A673 (cell line): ENCODE measurements around the gene CELA2B. TPM values are rescaled to one million over a fixed set of nuclear protein-coding genes. Genes with fewer than 3 reads are reported as not detected.

Experiments used
- BruUV-seq: library from RNA; stranded (reverse); fragments of 400-500 nt; replicated peaks from 2 replicates; lab custom pipeline; 2021; lab: Mats Ljungman, UMichigan
- CTCF ChIA-PET: fragments of 300-600 bp; sonication (Branson Sonifier 250); formaldehyde crosslinking; loops from one replicate; lab custom pipeline; 2022; ENCODE audit warnings: antibody characterized with exemption; lab: Charles Lee
- POLR2A ChIA-PET: fragments of 300-600 bp; sonication (Branson Sonifier 250); formaldehyde crosslinking; loops from one replicate; lab custom pipeline; 2022; ENCODE audit warnings: antibody characterized with exemption; ENCODE audit not compliant: low non-redundant PET; lab: Charles Lee
- DNase-seq: peaks from one replicate; pipeline ENCODE4 v3.0.0-alpha.2; 2015; ENCODE audit warnings: low spot score
- H3K27ac ChIP-seq: fragments of 200-600 bp; sonication (generic); 2 replicates; pipeline ENCODE4 v1.5.1; 2016; ENCODE audit warnings: mixed run types, low read depth, mild to moderate bottlenecking, mixed read lengths, antibody characterized with exemption, low read length; ENCODE audit not compliant: poor library complexity, severe bottlenecking
- H3K27me3 ChIP-seq: fragments of 200-600 bp; sonication (generic); replicated peaks from 2 replicates; pipeline ENCODE4 v1.6.1; 2017; ENCODE audit warnings: mixed run types, low read depth, mild to moderate bottlenecking, mixed read lengths, antibody characterized with exemption, low read length; ENCODE audit not compliant: insufficient read depth, poor library complexity
- H3K36me3 ChIP-seq: fragments of 200-600 bp; sonication (generic); 2 replicates; pipeline ENCODE4 v1.6.1; 2016; ENCODE audit warnings: mixed run types, mild to moderate bottlenecking, mixed read lengths, antibody characterized with exemption, low read length; ENCODE audit not compliant: insufficient read depth, poor library complexity, severe bottlenecking
- H3K4me1 ChIP-seq: fragments of 200-600 bp; sonication (generic); 2 replicates; pipeline ENCODE4 v1.6.1; 2017; ENCODE audit warnings: mixed run types, mild to moderate bottlenecking, mixed read lengths, antibody characterized with exemption, low read length; ENCODE audit not compliant: insufficient read depth, poor library complexity, severe bottlenecking
- H3K4me3 ChIP-seq: fragments of 200-600 bp; sonication (generic); 2 replicates; pipeline ENCODE4 v1.5.1; 2016; ENCODE audit warnings: low read depth, mixed run types, mild to moderate bottlenecking, mixed read lengths, low read length; ENCODE audit not compliant: poor library complexity, severe bottlenecking
- H3K9me3 ChIP-seq: fragments of 200-600 bp; sonication (generic); 2 replicates; pipeline ENCODE4 v1.6.1; 2016; ENCODE audit warnings: mixed run types, low read depth, mild to moderate bottlenecking, mixed read lengths, antibody characterized with exemption, low read length; ENCODE audit not compliant: poor library complexity, severe bottlenecking
- EZH2 ChIP-seq: fragments of 200-600 bp; sonication (generic); IDR thresholded peaks from 2 replicates; pipeline ENCODE4 v1.6.1; 2017; ENCODE audit warnings: borderline replicate concordance, low read depth, mild to moderate bottlenecking, mixed read lengths, antibody characterized with exemption, low read length; ENCODE audit not compliant: poor library complexity, severe bottlenecking
- intact Hi-C: fragments of 100-400 bp; cut with micrococcal nuclease; formaldehyde crosslinking; loops from one replicate; pipeline ENCODE4 v1.10.0; 2022; ENCODE audit not compliant: unreplicated experiment
- total RNA-seq: library from RNA; stranded (reverse); gene quantifications from 2 replicates; pipeline ENCODE4 v1.2.3, GENCODE V29; 2021
- TF ChIP-seq, protein P1 (sequence below): fragments of 300-800, 200-600 bp; sonication (generic); conservative IDR thresholded peaks from 2 replicates; pipeline ENCODE4 v1.5.1; 2017; ENCODE audit warnings: low read depth, mild to moderate bottlenecking, antibody characterized with exemption, low read length, moderate library complexity, mixed read lengths

Gene CELA2B
- total RNA-seq, 1 experiment from 2014 or later, result not detected

DNA sequence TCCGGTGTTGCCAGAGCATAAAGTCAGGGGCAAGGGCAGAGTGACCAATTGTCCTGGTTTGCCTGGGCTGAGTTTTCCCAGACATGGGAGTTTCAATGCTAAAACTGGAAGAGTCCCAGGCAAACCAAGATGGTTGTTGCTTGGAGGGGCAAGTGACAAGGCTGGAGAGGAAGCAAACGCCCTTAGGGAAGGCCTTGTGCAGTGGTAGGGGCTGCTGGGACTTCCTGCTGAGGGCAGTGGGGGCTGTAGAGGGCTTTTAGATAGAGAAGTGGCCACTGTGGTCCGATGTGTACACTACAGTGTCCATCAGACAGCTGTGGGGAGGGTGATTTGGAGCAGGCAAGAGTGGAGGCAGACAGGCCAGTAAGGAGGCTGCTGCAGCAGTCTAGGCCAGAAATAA, 26.3 kb upstream of the CELA2B start:
- CTCF ChIA-PET, result no interaction called here
- TF ChIP-seq, protein P1, sequence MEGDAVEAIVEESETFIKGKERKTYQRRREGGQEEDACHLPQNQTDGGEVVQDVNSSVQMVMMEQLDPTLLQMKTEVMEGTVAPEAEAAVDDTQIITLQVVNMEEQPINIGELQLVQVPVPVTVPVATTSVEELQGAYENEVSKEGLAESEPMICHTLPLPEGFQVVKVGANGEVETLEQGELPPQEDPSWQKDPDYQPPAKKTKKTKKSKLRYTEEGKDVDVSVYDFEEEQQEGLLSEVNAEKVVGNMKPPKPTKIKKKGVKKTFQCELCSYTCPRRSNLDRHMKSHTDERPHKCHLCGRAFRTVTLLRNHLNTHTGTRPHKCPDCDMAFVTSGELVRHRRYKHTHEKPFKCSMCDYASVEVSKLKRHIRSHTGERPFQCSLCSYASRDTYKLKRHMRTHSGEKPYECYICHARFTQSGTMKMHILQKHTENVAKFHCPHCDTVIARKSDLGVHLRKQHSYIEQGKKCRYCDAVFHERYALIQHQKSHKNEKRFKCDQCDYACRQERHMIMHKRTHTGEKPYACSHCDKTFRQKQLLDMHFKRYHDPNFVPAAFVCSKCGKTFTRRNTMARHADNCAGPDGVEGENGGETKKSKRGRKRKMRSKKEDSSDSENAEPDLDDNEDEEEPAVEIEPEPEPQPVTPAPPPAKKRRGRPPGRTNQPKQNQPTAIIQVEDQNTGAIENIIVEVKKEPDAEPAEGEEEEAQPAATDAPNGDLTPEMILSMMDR, result no peak
- no peak for TF ChIP-seq EZH2
- no peak for DNase-seq
- no peak overlapping the region for H3K27ac ChIP-seq
- intact Hi-C loops, result no loop called here
- no peaks in the 10 kb centered on the region for H3K27me3 ChIP-seq
- POLR2A ChIA-PET, result no interaction called here
- H3K4me1 ChIP-seq, result no peaks in the 10 kb centered on the region
- no peaks in the 10 kb centered on the region for H3K36me3 ChIP-seq
- no peaks in the 10 kb centered on the region for H3K9me3 ChIP-seq
- H3K4me3 ChIP-seq, result no peak overlapping the region
- BruUV-seq, result no TSS peak

DNA sequence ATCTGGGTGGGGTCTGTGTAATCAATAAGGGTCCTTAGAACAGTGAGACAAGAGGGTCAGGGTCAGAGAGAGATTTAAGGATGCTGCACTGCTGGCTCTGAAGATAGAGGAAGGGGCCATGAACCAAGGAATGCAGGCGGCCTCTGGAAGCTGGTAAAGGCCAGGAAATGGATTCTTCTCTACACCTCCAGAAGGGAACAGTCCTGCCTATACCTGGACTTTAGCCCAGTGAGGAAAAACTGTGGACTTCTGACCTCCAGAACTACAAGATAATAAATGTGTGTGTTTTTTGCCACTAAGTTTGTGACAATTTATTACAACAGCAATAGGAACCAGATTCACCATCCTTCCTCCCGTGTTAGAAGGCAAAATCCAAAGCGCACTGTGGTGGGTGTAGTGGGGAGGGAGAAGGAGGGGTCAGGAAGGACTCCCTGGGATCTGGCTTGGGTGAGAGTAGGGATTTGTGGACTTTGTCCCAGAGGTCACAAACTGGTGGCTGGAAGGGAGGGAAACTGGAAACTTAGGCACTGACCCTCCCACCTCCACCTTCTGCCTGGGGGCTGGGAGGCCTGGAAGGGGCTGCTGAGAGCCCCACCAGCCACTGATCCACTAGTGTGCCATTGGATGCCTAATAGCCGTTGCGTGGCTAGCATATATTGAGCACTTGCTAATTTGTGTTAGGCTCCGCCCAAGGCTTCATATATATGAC, 24.7 kb upstream of the CELA2B start:
- ChIA-PET POLR2A (no interaction called here), CTCF (interaction anchor here (0.6 kb wide), 1 partner anchor 904 kb away, joined by 4 read pairs; no protein-coding TSS in a partner anchor)
- H3K9me3 ChIP-seq, result no peaks in the 10 kb centered on the region
- H3K4me3 ChIP-seq, result no peak overlapping the region
- no peaks in the 10 kb centered on the region for H3K36me3 ChIP-seq
- no peaks in the 10 kb centered on the region for H3K27me3 ChIP-seq
- intact Hi-C loops, result no loop called here
- BruUV-seq, result no TSS peak
- no peak for DNase-seq
- TF ChIP-seq, protein P1, result no peak
- no peak for TF ChIP-seq EZH2
- H3K4me1 ChIP-seq, result no peaks in the 10 kb centered on the region
- H3K27ac ChIP-seq, result no peak overlapping the region

DNA sequence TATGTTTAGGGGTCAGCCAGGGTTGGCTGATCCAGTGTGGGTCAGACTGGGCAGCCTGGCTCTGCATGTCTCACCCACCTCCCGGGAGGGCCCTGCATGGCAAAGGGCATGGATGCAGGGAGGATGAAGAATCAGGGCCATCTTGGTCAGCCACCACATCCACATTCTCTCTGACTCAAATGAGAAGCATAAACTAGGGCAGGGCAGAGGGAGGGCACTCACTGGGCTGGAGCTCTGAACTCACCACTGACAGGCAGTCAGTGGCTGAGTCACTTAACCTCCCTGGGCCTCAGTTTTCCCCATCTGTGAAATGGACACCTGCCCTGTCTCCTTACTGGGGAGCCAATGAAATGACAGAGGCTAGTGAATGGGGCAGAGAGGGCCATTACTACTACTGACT, 23.7 kb upstream of the CELA2B start:
- no peak for DNase-seq

More for the DNA sequence above, 23.7 kb upstream of the CELA2B start:
- H3K9me3 ChIP-seq, result no peaks in the 10 kb centered on the region
- no peaks in the 10 kb centered on the region for H3K36me3 ChIP-seq
- no peak overlapping the region for H3K4me3 ChIP-seq
- intact Hi-C loops, result no loop called here
- H3K27me3 ChIP-seq, result no peaks in the 10 kb centered on the region
- POLR2A ChIA-PET, result no interaction called here
- no peak overlapping the region for H3K27ac ChIP-seq
- BruUV-seq, result no TSS peak
- CTCF ChIA-PET, result no interaction called here
- no peak for TF ChIP-seq EZH2
- no peaks in the 10 kb centered on the region for H3K4me1 ChIP-seq
